ENCODE data around the gene ALAS2. TPM values are rescaled to one million over a fixed set of nuclear protein-coding genes. Genes with fewer than 3 reads are reported as not detected.

ALAS2 gene
- total RNA-seq, 1 experiment from 2014 or later, result not detected

GRCh38 chrX:55026840-55027239 is 3.9 kb downstream of the ALAS2 start:
- no peaks in the 10 kb centered on the region for H3K27me3 ChIP-seq (replicated peaks; ENCODE audit: control insufficient read depth, insufficient read depth, low read length)
- no TSS peak for BruUV-seq (replicated peaks)
- H3K36me3 Mint-ChIP-seq (ENCODE audit: insufficient read depth, unreplicated experiment), result no peaks in the 10 kb centered on the region
- H3K36me3 ChIP-seq (ENCODE audit: control insufficient read depth, insufficient read depth, low read length), result no peaks in the 10 kb centered on the region
- H3K27ac Mint-ChIP-seq (ENCODE audit: unreplicated experiment), result no peak overlapping the region
- H3K4me1 ChIP-seq, result no peaks in the 10 kb centered on the region
- ChIA-PET POLR2A (no interaction called here), CTCF (no interaction called here)
- peaks cover 9% of the 10 kb centered on the region for H3K27me3 Mint-ChIP-seq (ENCODE audit: insufficient read depth, unreplicated experiment)
- no peak for TF ChIP-seq CTCF (IDR thresholded peaks at IDR 0.05; ENCODE audit: insufficient read depth in 1 of 2, low read depth in 1 of 2, low read length in 1 of 2, severe bottlenecking in 1 of 2, unreplicated experiment in 1 of 2)
- H3K4me3 ChIP-seq (ENCODE audit: low read depth, low read length), result no peak overlapping the region
- intact Hi-C loops (cut with micrococcal nuclease; ENCODE audit: unreplicated experiment), result no loop called here
- H3K4me3 Mint-ChIP-seq (ENCODE audit: unreplicated experiment), result no peak overlapping the region
- no peaks in the 10 kb centered on the region for H3K9me3 Mint-ChIP-seq (ENCODE audit: unreplicated experiment)
- DNase-seq, result no peak
- no peaks in the 10 kb centered on the region for H3K9me3 ChIP-seq
- H3K4me1 Mint-ChIP-seq (ENCODE audit: low read depth, unreplicated experiment), result no peaks in the 10 kb centered on the region

GRCh38 chrX:55026143-55026542 is 4.6 kb downstream of the ALAS2 start:
- H3K27me3 ChIP-seq (replicated peaks; ENCODE audit: control insufficient read depth, insufficient read depth, low read length), result no peaks in the 10 kb centered on the region
- no peak overlapping the region for H3K4me3 ChIP-seq (ENCODE audit: low read depth, low read length)
- TF ChIP-seq CTCF (IDR thresholded peaks at IDR 0.05; ENCODE audit: insufficient read depth in 1 of 2, low read depth in 1 of 2, low read length in 1 of 2, severe bottlenecking in 1 of 2, unreplicated experiment in 1 of 2), result no peak
- no peak overlapping the region for H3K27ac Mint-ChIP-seq (ENCODE audit: unreplicated experiment)
- H3K4me1 Mint-ChIP-seq (ENCODE audit: low read depth, unreplicated experiment), result no peaks in the 10 kb centered on the region
- H3K9me3 ChIP-seq, result no peaks in the 10 kb centered on the region
- peaks cover 9% of the 10 kb centered on the region for H3K27me3 Mint-ChIP-seq (ENCODE audit: insufficient read depth, unreplicated experiment)
- no TSS peak for BruUV-seq (replicated peaks)
- intact Hi-C loops (cut with micrococcal nuclease; ENCODE audit: unreplicated experiment), result no loop called here
- ChIA-PET POLR2A (no interaction called here), CTCF (no interaction called here)
- H3K4me1 ChIP-seq, result no peaks in the 10 kb centered on the region
- no peak overlapping the region for H3K4me3 Mint-ChIP-seq (ENCODE audit: unreplicated experiment)
- H3K36me3 ChIP-seq (ENCODE audit: control insufficient read depth, insufficient read depth, low read length), result no peaks in the 10 kb centered on the region
- H3K36me3 Mint-ChIP-seq (ENCODE audit: insufficient read depth, unreplicated experiment), result no peaks in the 10 kb centered on the region
- no peaks in the 10 kb centered on the region for H3K9me3 Mint-ChIP-seq (ENCODE audit: unreplicated experiment)
- no peak for DNase-seq

GRCh38 chrX:55014897-55015299 is 15.9 kb downstream of the ALAS2 start:
- no TSS peak for BruUV-seq (replicated peaks)

More at GRCh38 chrX:55014897-55015299, 15.9 kb downstream of the ALAS2 start:
- H3K27me3 Mint-ChIP-seq (ENCODE audit: insufficient read depth, unreplicated experiment), result no peaks in the 10 kb centered on the region
- no peak for TF ChIP-seq CTCF (IDR thresholded peaks at IDR 0.05; ENCODE audit: insufficient read depth in 1 of 2, low read depth in 1 of 2, low read length in 1 of 2, severe bottlenecking in 1 of 2, unreplicated experiment in 1 of 2)
- no peaks in the 10 kb centered on the region for H3K9me3 ChIP-seq
- H3K4me1 Mint-ChIP-seq (ENCODE audit: low read depth, unreplicated experiment), result no peaks in the 10 kb centered on the region
- intact Hi-C loops (cut with micrococcal nuclease; ENCODE audit: unreplicated experiment), result no loop called here
- no peak overlapping the region for H3K27ac Mint-ChIP-seq (ENCODE audit: unreplicated experiment)
- H3K36me3 Mint-ChIP-seq (ENCODE audit: insufficient read depth, unreplicated experiment), result no peaks in the 10 kb centered on the region
- H3K4me1 ChIP-seq, result no peaks in the 10 kb centered on the region
- CTCF ChIA-PET, result no interaction called here
- H3K27me3 ChIP-seq (replicated peaks; ENCODE audit: control insufficient read depth, insufficient read depth, low read length), result no peaks in the 10 kb centered on the region
- H3K4me3 ChIP-seq (ENCODE audit: low read depth, low read length), result no peak overlapping the region
- H3K4me3 Mint-ChIP-seq (ENCODE audit: unreplicated experiment), result no peak overlapping the region
- POLR2A ChIA-PET, result no interaction called here
- no peaks in the 10 kb centered on the region for H3K36me3 ChIP-seq (ENCODE audit: control insufficient read depth, insufficient read depth, low read length)
- no peaks in the 10 kb centered on the region for H3K9me3 Mint-ChIP-seq (ENCODE audit: unreplicated experiment)
- no peak for DNase-seq

All from Caco-2 (cell line).